ENCODE measurements around the gene MAP1LC3A.

The MAP1LC3A gene

DNA sequence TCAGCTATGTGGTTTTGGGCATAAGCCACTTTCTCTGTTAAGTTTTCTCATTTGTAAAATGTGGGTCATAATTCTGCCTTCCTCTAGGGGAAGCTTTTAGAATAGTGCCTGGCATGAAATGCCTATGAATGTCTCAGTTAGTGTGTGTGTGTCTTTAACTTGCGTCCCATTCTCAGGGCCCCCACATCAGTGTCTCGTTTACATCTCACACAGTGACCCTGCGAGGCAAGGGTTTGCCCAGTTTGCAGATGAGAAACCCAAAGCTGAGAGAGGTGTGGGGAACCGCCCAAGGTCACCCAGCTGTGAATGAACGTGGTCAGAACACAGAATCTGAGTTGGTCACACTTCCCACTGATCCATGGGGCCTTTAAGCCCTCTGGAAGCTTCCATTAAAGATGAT, 28.2 kb upstream of the MAP1LC3A start:
- DNase-seq = no peak

DNA sequence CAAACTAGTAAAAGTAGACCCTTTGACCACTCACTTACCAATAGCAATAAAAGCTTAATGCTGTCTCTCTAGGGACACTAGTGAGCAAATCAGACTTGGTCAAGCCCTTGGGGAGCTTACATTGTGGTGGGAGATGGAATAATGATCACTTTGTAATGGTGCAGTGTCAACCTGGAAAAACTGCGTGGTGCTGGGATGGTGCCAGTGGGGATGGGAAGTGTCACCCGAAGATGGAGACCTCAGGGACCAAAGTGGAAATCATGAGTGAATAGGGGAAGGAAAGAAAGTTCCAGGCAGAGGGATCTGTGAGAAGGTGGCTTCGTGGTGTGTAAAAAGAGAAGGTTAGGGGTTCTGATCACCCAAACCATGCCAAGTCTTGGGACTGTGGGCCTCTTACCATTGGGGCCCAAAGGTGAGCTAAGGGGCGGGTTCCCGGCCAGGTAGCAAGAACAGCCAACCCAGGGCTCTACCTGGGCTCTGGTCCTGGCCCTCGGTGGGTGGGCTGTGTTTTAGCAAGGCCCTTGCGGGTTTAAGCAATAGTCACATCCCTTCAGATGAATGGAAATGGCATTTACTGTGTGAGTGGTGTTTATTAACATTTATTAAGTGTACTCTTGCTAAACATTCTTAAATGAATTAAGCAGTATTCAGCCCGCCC, 26.8 kb upstream of the MAP1LC3A start:
- no peak for DNase-seq

DNA sequence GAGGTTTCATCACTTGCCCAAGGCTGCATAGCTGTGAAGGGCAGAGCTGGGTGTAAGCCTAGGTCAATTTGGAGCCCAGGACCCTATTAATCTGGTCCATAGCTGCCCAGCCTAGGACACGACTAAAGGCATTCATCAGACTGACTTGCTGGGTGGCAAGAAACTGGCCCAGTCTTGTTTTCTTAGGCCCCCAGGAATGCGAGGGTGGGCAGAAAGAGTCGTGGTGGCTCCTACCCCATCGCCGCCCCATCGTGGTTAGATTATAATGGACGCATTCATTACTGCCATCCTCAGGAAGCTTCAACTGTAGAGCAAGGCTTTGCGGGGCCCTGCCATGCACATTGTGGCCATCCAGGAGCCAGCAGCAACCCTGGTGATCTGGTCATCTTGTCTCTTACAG, 26.2 kb upstream of the MAP1LC3A start:
- DNase-seq = no peak

DNA sequence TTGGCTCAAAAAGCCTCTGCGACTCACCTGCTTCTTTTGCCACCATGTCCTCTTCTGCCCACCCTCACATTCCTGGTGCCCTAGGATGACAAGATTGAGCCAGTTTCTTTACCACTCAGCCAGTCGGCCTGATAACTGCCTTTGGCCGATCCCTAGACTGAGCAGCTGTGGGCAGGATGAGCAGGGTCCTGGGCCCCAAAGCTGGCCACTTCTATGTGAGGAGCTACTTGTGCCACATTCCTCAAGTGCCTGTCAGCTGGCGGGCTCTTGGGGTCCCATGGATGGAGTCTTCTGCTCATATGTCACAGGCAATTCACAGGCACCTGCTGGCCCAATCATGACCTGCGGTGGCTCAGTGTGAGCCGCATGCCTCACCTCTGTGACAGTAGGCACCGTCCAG, 25.8 kb upstream of the MAP1LC3A start:
- DNase-seq = no peak

DNA sequence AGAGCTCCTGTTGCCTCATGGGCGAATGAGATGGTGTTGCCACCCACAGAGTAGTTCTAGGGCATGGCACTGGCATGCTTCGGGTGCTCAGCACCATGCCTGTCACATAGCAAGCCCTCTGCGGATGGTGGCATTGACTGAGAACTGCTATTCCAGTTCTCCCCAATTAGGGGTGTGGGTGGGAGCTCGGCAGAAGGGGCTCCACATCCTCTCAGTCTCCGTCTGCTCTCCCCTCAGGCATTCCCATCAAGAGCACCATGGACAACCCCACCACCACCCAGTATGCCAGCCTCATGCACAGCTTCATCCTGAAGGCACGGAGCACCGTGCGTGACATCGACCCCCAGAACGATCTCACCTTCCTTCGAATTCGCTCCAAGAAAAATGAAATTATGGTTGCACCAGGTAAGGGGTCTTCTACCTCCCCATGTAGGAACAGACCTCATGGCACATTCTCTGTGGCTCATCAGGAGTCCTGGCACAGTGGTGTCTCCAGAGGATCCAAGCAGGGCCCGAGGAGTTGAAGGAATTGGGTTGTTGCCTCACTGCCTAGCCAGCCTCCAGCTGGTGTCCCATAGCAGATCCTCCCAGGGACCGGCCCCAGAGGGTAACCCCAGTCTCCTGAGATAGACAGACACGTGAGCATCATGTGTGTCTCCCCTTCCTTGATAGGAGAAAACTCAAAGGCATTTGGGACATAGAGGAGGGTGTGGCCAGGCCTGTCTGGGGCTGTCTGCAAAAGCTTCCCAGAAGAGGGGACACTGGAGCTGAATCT, 23.9 kb upstream of the MAP1LC3A start:
- DNase-seq = no peak

DNA sequence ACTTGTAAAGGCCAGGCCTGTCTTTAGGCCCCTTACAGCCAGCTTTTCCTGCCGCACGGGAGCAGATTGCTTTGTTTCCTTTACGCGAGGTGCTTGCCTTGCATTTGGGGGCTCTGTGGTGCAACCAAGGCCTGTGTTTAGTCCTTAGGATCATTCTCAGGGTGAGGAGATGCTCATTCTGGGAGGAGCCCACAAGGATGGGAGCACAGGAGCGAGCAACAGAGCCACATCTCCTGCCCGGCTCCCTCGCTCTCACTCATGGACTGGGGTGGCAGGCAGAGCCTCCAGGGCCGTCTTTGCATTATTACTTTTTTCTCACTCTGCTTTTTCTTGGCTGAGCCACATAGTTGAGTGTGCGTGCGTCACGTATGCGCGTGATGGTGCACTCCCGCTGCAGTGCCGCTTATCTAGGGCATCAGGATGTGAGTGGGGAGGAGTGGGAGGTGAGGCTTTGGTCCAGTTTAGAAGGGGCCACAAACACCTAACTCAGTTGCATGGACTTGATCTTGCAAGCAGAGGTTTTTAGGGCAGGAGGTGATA, 23.1 kb upstream of the MAP1LC3A start:
- no peak for DNase-seq

DNA sequence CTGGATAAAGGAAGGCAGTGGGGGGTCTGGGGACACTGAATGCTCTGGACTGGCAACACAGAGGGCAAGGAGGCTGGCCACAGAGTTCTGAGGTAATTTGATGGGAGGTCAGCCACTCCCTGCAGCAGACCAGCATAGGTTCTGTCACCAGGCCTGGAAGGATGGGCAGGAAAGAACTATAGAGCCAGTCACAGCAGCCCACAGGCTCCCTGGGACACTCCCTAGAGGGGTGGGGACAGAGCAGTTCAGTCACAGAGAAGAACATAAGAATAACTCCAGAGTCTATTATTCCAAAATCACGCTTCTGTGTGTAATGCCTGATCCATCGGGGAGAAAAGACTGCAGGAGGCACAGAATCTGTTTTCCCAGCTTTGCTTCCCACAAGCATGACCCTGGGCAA, 22.7 kb upstream of the MAP1LC3A start:
- DNase-seq = no peak

DNA sequence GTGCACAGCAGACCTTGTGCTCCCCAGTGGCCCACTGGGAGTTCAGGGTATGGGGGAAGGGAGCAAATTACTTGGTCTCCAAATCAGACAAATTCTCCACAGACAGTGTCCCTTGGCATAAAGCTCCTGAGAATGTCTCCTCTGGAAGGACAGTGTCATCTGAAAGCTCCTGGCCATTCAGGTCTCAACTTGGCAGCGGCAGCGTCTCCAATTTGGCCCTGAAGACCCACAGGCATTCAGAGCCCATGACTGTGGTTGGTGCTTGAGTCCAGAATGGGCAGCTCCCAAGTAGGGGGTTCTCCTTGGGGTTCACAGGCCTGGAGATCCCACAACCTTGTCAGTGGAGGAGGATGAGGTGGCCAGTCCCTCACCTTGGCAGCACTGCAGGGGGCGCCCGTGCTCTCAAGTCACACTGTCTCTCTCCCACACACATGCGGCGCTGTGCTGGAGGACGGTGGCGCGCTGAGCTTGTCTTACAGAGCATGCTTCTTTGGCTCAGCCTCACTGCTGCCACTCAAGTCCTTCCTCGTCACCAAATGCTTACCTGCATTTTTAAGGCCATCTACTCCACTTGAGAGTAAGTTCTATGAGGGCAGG, 21.6 kb upstream of the MAP1LC3A start:
- DNase-seq = peak; percentile 57

DNA sequence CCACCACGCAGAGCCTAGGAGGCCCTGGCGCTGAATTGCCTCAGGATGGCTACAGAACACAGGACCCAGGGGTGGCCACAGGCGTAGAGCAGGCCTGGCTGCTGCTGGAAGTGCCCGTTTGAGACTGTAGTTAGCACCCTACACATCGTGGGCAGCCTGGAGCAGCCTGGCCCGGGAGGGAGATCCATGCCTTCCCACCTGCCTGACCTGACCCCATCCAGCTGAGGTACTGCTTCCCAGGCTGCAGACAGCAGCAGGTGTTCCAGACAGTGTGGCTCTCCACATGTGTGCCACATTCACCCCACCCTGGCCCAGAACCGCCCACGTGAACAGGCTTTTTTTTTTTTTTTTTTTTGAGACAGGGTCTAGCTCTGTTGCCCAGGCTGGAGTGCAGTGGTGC, 20.9 kb upstream of the MAP1LC3A start:
- DNase-seq = no peak

DNA sequence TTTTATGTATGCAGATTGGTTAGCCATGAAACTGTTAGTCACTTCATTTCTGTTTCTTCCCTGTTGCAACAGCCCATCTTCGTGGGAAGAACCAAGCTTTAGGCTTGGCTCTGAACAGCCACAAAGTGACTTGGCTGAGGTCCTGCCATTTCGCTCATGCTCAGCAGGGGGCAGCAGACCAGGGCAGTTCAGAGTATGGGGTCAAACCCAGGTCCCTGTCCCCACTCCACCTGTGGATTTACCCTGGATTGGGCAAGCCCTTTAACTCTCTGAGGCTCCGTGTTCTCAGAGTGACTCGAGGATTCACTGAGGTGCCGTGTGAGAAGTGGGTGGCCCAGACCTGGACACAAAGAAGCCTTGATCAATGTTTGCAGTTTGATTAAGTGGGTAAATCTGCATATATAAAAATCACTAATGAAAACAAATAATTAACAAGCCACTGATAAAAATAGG, 19.8 kb upstream of the MAP1LC3A start:
- peak; percentile 68 for DNase-seq

DNA sequence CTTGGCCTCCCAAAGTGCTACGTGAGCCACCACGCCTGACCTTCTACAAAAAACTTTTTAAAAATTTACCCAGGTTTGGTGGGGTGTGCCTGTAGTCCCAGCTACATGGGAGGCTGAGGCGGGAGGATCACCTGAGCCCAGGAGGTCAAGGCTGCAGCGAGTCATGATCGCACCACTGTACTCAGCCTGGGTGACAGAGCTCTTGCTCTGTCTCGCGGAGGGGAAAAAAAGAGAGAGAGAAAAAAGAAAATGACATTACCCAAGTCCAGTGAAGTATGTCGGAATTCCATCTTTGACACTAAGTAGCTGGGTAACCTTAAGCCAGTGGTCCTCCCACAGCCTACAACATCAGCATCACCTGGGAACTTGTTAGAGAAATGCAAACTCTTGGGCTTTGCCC, 18.8 kb upstream of the MAP1LC3A start:
- DNase-seq = no peak

DNA sequence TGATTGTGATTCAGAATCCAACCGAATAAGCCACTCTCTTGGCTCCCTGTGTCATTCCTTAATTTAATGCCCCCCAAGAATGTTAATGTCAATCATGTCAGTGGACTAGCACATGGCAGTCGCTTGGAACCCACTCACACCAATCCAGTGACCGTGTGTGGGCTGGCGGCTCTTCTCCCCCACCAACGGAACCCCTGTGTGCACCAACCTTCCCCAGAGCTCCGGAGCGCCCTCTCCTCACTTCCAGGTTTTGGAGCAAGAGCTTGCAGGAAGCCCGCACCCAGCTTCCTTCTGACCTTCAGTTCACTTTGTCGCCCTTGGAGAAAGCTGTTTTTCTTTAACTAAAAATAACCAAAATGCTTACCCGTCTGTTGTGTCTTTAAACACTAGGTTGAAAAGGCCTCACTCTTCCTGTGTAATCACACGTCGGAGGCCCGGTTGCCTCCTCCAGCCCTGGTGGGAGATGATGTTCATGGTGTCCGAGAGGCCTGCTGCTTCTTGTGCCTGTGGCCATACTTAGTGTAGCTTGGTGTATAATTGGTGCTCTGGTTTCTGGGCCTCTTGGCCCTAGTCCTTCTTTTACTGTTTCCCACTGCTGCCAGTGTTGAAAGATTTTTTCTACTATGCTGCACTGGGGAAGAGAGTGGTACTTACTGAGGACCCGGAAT, 17.8 kb upstream of the MAP1LC3A start:
- DNase-seq = no peak

DNA sequence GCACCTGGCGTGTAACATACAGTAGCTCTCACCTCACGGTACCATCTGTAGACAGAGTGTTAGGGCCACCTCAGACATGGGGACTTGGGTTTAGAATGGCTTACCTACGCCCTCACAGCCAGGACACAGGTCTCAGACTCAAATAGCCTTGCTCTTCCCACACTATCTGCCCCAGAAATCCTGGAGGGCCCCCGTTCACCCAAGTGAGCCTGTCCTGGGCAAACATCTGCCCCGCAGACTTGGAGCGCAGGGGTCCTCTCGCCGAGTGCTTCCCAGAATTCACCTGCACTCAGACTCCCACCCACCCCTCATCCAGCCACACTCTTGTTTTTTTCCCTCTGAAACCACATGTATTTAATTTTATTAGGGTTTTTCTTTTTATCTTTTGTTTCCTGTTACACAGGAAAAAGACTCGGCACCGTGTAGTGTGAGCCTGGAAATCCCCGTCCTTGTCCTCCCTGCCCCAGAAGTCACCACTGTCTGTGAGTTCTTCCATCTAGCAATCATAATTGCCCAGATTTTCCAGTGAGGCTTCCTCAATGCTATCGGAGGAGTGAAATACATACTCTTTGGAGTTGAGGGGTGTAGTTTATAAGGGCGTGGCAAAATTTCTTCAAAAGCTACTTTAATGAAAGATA, 17.1 kb upstream of the MAP1LC3A start:
- DNase-seq = no peak

DNA sequence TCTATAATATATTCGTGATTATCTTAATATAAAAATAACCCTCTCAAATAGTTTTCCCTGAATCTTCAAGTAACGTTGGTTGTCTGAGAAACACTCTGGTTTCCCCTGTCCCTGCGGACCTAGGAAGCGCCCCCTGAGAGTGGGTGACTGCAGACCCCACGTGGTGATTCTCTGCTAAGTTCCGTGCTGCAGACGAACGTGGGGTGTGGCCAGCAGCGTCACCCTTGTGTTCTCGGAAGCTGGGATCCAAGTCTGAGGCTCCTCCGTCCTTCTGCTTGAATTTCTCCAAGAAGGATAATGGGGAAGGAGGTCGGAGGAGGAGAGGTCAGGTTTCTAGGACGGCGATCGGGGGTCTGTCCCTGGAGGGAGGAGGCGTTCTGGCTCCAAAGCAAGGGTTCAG, 16.6 kb upstream of the MAP1LC3A start:
- DNase-seq = no peak

DNA sequence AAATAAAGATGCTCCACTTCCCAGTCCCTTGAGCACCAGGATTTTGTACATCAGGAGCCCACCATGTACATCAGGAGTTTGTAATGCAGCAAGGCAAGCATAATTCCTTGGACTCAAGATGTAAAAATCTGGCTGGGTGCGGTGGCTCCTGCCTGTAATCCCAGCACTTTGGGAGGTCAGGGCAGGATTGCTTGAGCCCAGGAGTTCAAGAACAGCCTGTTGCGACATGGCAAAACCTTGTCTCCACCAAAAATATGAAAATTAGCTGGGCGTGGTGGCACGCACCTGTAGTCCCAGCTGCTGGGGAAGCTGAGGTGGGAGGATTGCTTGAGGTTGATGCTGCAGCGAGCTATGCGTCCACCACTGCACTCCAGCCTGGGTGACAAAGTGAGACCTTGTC, 16.1 kb upstream of the MAP1LC3A start:
- DNase-seq = no peak

DNA sequence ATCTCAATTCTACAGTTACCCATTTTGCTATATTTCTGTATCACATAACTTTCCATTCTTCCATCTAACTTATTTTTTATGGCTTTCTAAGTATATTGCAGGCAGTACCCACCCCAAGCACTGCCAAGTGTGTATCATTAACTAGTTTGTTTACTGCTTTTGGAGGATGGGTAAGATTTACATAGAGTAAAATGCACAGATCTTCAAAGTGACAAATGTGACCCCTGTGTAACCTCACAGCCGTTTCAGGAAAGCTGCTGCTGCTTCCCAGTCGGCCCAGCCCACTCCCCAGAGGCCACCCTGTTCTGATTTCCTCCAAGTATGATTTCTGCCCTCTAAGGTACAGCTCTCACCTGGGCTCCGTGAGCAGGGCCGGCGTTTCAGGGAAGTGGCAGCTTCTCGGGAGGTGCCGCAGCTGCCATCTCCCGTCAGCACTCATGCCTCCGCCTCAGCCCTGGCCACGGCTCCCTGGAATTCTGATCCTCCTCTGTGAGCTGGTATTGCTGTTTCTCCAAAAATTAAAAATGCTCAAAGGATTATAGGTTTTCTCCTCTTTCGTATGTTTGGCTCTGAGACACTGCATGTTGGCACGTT, 15.0 kb upstream of the MAP1LC3A start:
- DNase-seq = no peak

DNA sequence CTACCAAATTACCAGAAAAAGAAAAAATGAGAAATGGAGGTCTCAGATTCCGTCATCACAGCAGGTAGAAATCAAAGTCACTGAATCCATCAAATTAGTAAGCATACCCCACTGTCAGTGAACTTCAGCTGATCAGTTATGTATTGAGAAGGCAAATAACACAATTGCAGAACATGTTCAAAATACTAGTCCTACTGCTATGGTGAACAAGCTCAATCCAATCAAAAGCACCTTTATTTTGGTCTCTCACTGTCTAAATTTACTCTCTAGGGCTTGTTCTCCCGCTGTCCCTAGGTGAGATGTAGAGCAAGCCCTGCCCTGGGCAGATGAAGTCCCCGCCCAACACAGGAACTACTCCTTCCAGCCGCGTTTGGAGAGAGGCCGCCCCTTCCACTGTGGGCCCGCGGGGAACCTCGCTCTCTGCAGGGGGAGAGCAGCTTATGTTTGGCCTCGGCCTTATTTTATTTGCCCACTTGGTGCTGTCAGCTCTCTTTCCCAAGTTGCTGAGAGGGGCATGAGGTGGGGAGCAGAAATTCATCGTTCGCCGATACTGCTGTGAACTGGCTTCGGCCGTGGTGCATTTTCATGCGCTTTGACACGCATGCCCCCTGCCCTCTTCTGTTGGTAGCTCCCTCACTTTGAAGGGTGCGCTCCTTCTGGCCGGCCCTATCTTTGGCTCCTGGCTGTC, 14.3 kb upstream of the MAP1LC3A start:
- peak; percentile 46 for DNase-seq

DNA sequence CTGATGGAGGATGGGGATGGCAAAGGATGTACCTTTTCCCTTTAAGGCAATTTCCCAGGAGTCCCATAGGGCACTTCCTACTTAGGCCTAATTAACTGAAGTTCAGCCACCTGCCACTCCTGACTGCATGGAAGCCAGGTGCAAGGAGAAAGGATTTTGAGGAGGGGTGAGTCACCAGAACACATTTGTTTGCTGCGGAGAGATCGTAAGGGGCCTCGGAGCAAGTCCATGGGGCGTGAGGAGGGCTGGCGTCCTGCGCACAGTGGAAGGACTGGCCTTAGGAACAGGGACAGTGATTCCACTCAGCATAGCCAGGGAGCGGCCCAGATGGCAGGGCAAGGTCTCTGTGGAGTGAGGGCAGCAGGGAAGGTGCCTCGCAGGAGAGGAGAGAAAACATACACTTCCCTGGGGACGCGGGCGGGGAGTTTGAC, 11.8 kb upstream of the MAP1LC3A start:
- DNase-seq = no peak

DNA sequence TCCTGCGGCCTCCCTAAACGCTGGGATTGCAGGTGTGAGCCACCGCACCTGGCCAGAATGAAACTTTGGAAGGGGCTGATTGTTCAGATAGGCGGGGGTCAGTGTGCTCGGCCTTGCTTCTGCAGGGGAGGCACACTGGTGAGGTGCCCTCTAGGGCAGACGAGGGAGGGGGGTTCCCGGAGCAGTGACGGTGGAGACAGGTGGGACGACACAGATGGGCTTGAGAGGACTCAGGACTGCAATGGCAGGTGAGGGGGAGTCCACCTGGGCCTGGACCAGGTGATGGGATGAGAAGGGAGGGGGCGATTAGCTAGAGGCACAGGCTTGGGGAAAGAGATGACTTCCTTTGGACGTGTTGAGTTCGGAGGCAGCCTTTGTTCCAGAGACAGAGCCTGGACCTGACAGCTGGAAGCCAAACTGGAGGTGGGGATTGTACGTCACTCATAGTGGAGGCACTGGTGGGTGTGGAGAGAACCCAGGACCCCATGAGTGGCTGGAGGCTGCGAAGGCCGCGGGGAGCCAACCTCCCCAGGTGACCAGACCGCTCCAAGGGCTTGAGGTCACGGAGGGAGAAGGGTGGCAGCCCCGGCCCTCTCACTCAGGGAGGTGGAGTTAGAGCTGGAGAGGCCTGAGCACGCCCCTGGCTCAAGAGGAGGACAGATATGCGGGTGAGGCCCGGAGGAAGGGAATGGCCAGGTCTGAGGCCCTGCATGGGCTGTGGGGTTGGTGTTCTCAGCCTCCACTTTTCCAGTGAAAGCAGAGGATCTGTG, 10.5 kb upstream of the MAP1LC3A start:
- DNase-seq = no peak

DNA sequence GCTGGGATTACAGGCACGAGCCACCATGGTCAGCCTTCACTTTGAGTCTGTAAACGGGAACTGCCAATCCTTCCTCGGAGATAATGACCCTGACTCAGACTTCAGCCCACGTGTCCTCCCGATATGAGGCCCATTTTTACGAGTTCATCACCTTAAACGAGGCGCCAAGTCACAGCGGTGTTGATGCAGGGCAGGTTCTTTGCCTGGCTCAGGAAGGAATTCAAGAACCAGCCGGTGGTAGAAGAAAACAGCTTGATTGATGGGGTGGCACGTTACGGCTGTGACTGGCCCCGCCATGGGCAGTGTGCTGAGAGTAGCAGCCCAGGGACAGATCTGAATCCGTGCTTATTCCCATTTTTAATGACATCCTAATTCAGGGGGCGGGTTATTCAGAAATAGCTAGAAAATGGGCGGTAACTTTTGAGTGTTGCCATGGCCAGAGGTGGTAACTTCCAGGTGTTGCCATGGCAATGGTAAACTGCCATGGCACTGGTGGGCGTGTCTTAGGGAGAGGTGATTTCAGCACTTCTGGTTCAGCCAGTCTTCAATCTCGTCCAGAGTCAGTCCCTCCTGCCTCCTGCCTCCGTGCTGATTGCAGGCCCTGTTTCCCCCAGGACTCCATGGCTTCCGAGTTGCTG, 9.1 kb upstream of the MAP1LC3A start:
- DNase-seq = no peak

DNA sequence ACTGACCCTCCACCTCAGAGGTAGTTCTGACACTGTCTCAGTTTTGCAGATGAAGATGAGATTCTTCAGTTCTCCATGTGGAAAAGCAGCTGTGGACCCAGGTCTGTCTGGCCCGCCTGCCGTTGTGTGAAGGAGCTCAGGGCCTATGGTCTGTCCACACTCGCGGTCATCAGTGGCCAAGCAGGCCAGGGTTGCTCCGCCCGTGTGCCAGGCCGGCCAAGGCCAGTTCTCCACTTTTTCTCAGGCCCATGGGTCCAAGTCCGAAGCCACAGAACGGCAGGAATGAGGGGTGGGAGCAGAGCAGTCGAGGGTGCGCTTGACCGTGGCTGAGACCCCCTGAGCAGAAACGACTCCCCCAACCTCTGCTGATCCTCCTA, 8.6 kb upstream of the MAP1LC3A start:
- no peak for DNase-seq

Data from CD4-positive, alpha-beta T cell treated with Interleukin-17A for 4 hours (primary cell).